ENCODE results near the gene AJUBA.
"Not testable (repeated sequence)": the region's sequence is repeated elsewhere in the genome, so short reads cannot be mapped to it uniquely, and the experiment has no call there.

AJUBA gene

GRCh38 chr14:23020143-23021128 lies 38.1 kb upstream of the AJUBA start:
- Histone ChIP-seq H3K4me1 (ENCODE audit: control insufficient read depth, insufficient read depth, low read length) (peaks cover 21% of the 10 kb centered on the region; the same call in 1 of the 2 replicates), H3K27ac (ENCODE audit: low read depth, low read length) (no peak overlapping the region)

DNA sequence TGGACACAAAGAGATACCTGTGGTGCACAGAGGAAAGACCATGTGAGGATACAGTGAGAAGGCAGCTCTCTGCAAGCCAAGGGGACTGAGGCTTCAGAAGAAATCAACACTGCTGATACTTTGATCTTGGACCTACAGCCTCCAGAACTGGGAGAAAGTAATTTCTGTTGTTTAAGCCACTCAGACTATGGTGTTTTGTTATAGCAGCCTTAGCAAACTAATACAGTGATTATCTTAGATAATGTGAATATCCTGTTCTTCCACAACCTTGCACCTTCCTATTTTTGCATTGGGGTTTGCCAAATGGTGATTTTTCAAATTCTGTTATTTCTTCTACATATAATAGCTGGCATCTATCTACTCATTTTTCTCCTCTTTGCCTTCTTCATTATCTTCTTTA lies 35.8 kb upstream of the AJUBA start:
- Histone ChIP-seq H3K36me3 (ENCODE audit: control insufficient read depth, insufficient read depth, low read length) (0 out of 2 replicates have a peak, but pooled peaks cover 5% of the 10 kb centered on the region), H3K4me3 (ENCODE audit: low read depth, low read length) (no peak overlapping the region), H3K9ac (ENCODE audit: low read length) (no peak overlapping the region), H3K27me3 (ENCODE audit: control insufficient read depth, insufficient read depth, low read length) (no peaks in the 10 kb centered on the region), H3K27ac (ENCODE audit: low read depth, low read length) (no peak overlapping the region), H3K4me1 (ENCODE audit: control insufficient read depth, insufficient read depth, low read length) (peaks cover 9% of the 10 kb centered on the region; the same call in 1 of the 2 replicates), H3K9me3 (ENCODE audit: control insufficient read depth, insufficient read depth, low read depth, low read length) (no peaks in the 10 kb centered on the region)

More at GRCh38 chr14:23020143-23021128, 38.1 kb upstream of the AJUBA start:
- no peak overlapping the region for H3K9ac ChIP-seq (ENCODE audit: low read length)
- H3K9me3 ChIP-seq (ENCODE audit: control insufficient read depth, insufficient read depth, low read depth, low read length) = no peaks in the 10 kb centered on the region
- H3K27me3 ChIP-seq (ENCODE audit: control insufficient read depth, insufficient read depth, low read length) = no peaks in the 10 kb centered on the region
- peaks cover 21% of the 10 kb centered on the region for H3K36me3 ChIP-seq (ENCODE audit: control insufficient read depth, insufficient read depth, low read length)
- no peak overlapping the region for H3K4me3 ChIP-seq (ENCODE audit: low read depth, low read length)

GRCh38 chr14:23017091-23017490 lies 34.7 kb upstream of the AJUBA start:
- H3K4me1 ChIP-seq (ENCODE audit: control insufficient read depth, insufficient read depth, low read length) = peaks cover 3% of the 10 kb centered on the region; the same call in 1 of the 2 replicates
- 0 out of 2 replicates have a peak, but pooled peaks cover 2% of the 10 kb centered on the region for H3K36me3 ChIP-seq (ENCODE audit: control insufficient read depth, insufficient read depth, low read length)
- H3K9ac ChIP-seq (ENCODE audit: low read length) = no peak overlapping the region
- no peaks in the 10 kb centered on the region for H3K27me3 ChIP-seq (ENCODE audit: control insufficient read depth, insufficient read depth, low read length)
- no peak overlapping the region for H3K4me3 ChIP-seq (ENCODE audit: low read depth, low read length)
- no peak overlapping the region for H3K27ac ChIP-seq (ENCODE audit: low read depth, low read length)
- H3K9me3 ChIP-seq (ENCODE audit: control insufficient read depth, insufficient read depth, low read depth, low read length) = no peaks in the 10 kb centered on the region

GRCh38 chr14:23015618-23016017 lies 33.3 kb upstream of the AJUBA start:
- Histone ChIP-seq H3K9me3 (ENCODE audit: control insufficient read depth, insufficient read depth, low read depth, low read length) (no peaks in the 10 kb centered on the region), H3K27me3 (ENCODE audit: control insufficient read depth, insufficient read depth, low read length) (no peaks in the 10 kb centered on the region), H3K9ac (ENCODE audit: low read length) (no peak overlapping the region), H3K27ac (ENCODE audit: low read depth, low read length) (no peak overlapping the region), H3K4me3 (ENCODE audit: low read depth, low read length) (no peak overlapping the region), H3K4me1 (ENCODE audit: control insufficient read depth, insufficient read depth, low read length) (no peaks in the 10 kb centered on the region), H3K36me3 (ENCODE audit: control insufficient read depth, insufficient read depth, low read length) (no peaks in the 10 kb centered on the region)

GRCh38 chr14:23013749-23014054 lies 31.4 kb upstream of the AJUBA start:
- not testable (repeated sequence) for H3K4me3 ChIP-seq (ENCODE audit: low read depth, low read length); H3K27ac ChIP-seq (ENCODE audit: low read depth, low read length); H3K27me3 ChIP-seq (ENCODE audit: control insufficient read depth, insufficient read depth, low read length); H3K9ac ChIP-seq (ENCODE audit: low read length); H3K9me3 ChIP-seq (ENCODE audit: control insufficient read depth, insufficient read depth, low read depth, low read length); H3K4me1 ChIP-seq (ENCODE audit: control insufficient read depth, insufficient read depth, low read length); H3K36me3 ChIP-seq (ENCODE audit: control insufficient read depth, insufficient read depth, low read length)

DNA sequence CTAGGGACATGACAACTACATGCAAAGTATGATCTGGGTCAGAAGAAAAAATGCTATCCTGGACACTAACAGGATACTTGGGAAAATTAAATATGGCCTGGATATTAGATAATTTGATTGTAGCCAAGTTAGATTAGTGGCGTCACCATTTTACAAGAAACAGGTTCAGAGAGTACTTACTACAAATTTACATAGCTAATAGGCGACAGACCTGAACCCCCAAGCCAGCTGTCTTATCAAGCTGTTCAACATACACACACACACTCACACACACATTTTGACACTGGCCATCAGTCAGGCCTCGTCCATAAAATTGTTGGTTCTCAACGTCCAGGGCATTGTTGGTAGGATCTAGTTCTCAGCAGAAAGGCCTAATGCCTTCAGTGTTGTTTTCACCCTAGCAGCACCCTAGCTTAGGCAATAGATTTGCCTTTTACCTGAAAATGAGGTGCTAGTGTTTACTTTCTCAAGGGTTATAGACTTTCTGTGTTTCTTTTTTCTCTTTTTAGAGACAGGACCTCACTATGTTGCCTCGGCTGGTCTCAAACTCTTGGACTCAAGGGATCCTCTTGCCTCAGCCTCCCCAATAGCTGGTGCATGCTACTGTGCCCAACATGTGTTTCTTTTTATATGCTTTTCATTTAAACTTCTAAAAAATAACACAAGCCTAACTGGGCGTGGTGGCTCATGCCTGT lies 30.9 kb upstream of the AJUBA start:
- no peaks in the 10 kb centered on the region for H3K9me3 ChIP-seq (ENCODE audit: control insufficient read depth, insufficient read depth, low read depth, low read length)
- H3K9ac ChIP-seq (ENCODE audit: low read length) = no peak overlapping the region
- peaks cover 4% of the 10 kb centered on the region for H3K4me1 ChIP-seq (ENCODE audit: control insufficient read depth, insufficient read depth, low read length)
- H3K27ac ChIP-seq (ENCODE audit: low read depth, low read length) = no peak overlapping the region
- H3K36me3 ChIP-seq (ENCODE audit: control insufficient read depth, insufficient read depth, low read length) = no peaks in the 10 kb centered on the region
- no peak overlapping the region for H3K4me3 ChIP-seq (ENCODE audit: low read depth, low read length)
- H3K27me3 ChIP-seq (ENCODE audit: control insufficient read depth, insufficient read depth, low read length) = no peaks in the 10 kb centered on the region

GRCh38 chr14:23009939-23010726 lies 27.8 kb upstream of the AJUBA start, which contains the start of gene C14orf93:
TSS of gene C14orf93 (minus strand) at chr14:23010143. CDS start at chr14:22999023, 11,120 bp downstream.
- Histone ChIP-seq H3K4me3 (ENCODE audit: low read depth, low read length) (peak within 1 kb of the TSS; percentile 58), H3K9me3 (ENCODE audit: control insufficient read depth, insufficient read depth, low read depth, low read length) (no peaks in the 10 kb centered on the region), H3K4me1 (ENCODE audit: control insufficient read depth, insufficient read depth, low read length) (peaks cover 15% of the 10 kb centered on the region), H3K9ac (ENCODE audit: low read length) (peak within 1 kb of the TSS; percentile 62), H3K27ac (ENCODE audit: low read depth, low read length) (no peak within 1 kb of the TSS), H3K36me3 (ENCODE audit: control insufficient read depth, insufficient read depth, low read length) (no peaks in the 10 kb centered on the region), H3K27me3 (ENCODE audit: control insufficient read depth, insufficient read depth, low read length) (no peaks in the 10 kb centered on the region)

- Histone ChIP-seq H3K9ac (ENCODE audit: low read length) (no peak overlapping the region), H3K4me1 (ENCODE audit: control insufficient read depth, insufficient read depth, low read length) (peaks cover 15% of the 10 kb centered on the region), H3K36me3 (ENCODE audit: control insufficient read depth, insufficient read depth, low read length) (no peaks in the 10 kb centered on the region), H3K27ac (ENCODE audit: low read depth, low read length) (no peak overlapping the region), H3K4me3 (ENCODE audit: low read depth, low read length) (peak overlapping the region; percentile 58), H3K9me3 (ENCODE audit: control insufficient read depth, insufficient read depth, low read depth, low read length) (no peaks in the 10 kb centered on the region), H3K27me3 (ENCODE audit: control insufficient read depth, insufficient read depth, low read length) (no peaks in the 10 kb centered on the region)
Observed at GRCh38 chr14:23009483-23009938, 27.2 kb upstream of the AJUBA start.

DNA sequence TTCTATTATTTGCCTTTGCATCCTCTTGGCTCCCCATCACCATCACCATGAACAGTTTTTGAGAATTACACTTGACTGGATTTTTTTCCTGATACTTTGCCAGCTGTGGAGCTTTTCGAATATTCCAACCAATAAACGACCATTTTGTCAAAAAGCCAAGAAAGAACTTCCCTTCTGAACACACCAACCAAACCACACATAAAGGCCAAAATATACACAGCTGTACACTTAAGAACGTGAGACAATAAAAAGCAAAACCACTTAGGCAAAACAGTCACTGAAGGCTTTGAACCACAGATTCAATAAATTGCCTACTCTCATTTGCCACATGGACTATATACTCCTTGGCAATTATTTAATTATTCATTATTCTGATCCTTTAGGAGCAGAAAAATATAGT lies 26.5 kb upstream of the AJUBA start:
- H3K27ac ChIP-seq (ENCODE audit: low read depth, low read length) = no peak overlapping the region
- H3K4me3 ChIP-seq (ENCODE audit: low read depth, low read length) = no peak overlapping the region
- no peaks in the 10 kb centered on the region for H3K36me3 ChIP-seq (ENCODE audit: control insufficient read depth, insufficient read depth, low read length)

GRCh38 chr14:23006544-23007419 lies 24.4 kb upstream of the AJUBA start:
- Histone ChIP-seq H3K4me3 (ENCODE audit: low read depth, low read length) (peak overlapping the region; percentile 76), H3K27me3 (ENCODE audit: control insufficient read depth, insufficient read depth, low read length) (no peaks in the 10 kb centered on the region), H3K27ac (ENCODE audit: low read depth, low read length) (peak overlapping the region; percentile 92), H3K9ac (ENCODE audit: low read length) (peak overlapping the region; percentile 93), H3K36me3 (ENCODE audit: control insufficient read depth, insufficient read depth, low read length) (no peaks in the 10 kb centered on the region), H3K9me3 (ENCODE audit: control insufficient read depth, insufficient read depth, low read depth, low read length) (no peaks in the 10 kb centered on the region), H3K4me1 (ENCODE audit: control insufficient read depth, insufficient read depth, low read length) (peaks cover 15% of the 10 kb centered on the region)

More for the DNA sequence above, 26.5 kb upstream of the AJUBA start:
- H3K9me3 ChIP-seq (ENCODE audit: control insufficient read depth, insufficient read depth, low read depth, low read length) = no peaks in the 10 kb centered on the region
- no peaks in the 10 kb centered on the region for H3K27me3 ChIP-seq (ENCODE audit: control insufficient read depth, insufficient read depth, low read length)
- peaks cover 15% of the 10 kb centered on the region for H3K4me1 ChIP-seq (ENCODE audit: control insufficient read depth, insufficient read depth, low read length)
- H3K9ac ChIP-seq (ENCODE audit: low read length) = no peak overlapping the region
